Glutamatergic neuron (in vitro differentiated cells): ENCODE measurements around the gene MAPK8. TPM values are rescaled to one million over a fixed set of nuclear protein-coding genes. Genes with fewer than 3 reads are reported as not detected.
A peak's percentile ranks its signal among the peaks of the same experiment; 100 is the strongest.

Experiments
- DNase-seq: peaks from one replicate; pipeline ENCODE4 v3.0.0; 2022
- H3K27ac Mint-ChIP-seq: one replicate; pipeline ENCODE4 v1.8.0; 2020; ENCODE audit warnings: mild to moderate bottlenecking, mixed read lengths, inconsistent platforms; ENCODE audit not compliant: unreplicated experiment
- H3K27me3 Mint-ChIP-seq: one replicate; pipeline ENCODE4 v1.8.0; 2020; ENCODE audit warnings: mild to moderate bottlenecking, moderate library complexity, mixed read lengths, inconsistent platforms; ENCODE audit not compliant: unreplicated experiment
- H3K36me3 Mint-ChIP-seq: one replicate; pipeline ENCODE4 v1.8.0; 2020; ENCODE audit warnings: mild to moderate bottlenecking, mixed read lengths, inconsistent platforms; ENCODE audit not compliant: unreplicated experiment
- H3K4me1 Mint-ChIP-seq: one replicate; pipeline ENCODE4 v1.8.0; 2020; ENCODE audit warnings: mild to moderate bottlenecking, low read depth, mixed read lengths, inconsistent platforms; ENCODE audit not compliant: unreplicated experiment
- H3K4me3 Mint-ChIP-seq: one replicate; pipeline ENCODE4 v1.8.0; 2020; ENCODE audit warnings: mild to moderate bottlenecking, mixed read lengths, inconsistent platforms; ENCODE audit not compliant: unreplicated experiment
- H3K9me3 Mint-ChIP-seq: one replicate; pipeline ENCODE4 v1.8.0; 2020; ENCODE audit warnings: mild to moderate bottlenecking, moderate library complexity, mixed read lengths, inconsistent platforms; ENCODE audit not compliant: unreplicated experiment
- long read RNA-seq: library from polyadenylated mRNA; unstranded; transcript quantifications from one replicate; pipeline ENCODE4 v2.0.0, GENCODE V29; 2020; ENCODE audit not compliant: unreplicated experiment
- total RNA-seq: library from RNA; stranded (reverse); fragmentation: NEBNext Ultra II Directional; extraction: Animal tissue kit (Norgen Biotek cat#: 25700); gene quantifications from one replicate; pipeline ENCODE4 v1.2.1, GENCODE V29; 2021; ENCODE audit not compliant: unreplicated experiment
- TF ChIP-seq, protein P1 (sequence below): fragments of 200-600 bp; sonication (generic); IDR thresholded peaks from one replicate; pipeline ENCODE4 v1.5.0; 2021; ENCODE audit not compliant: partially characterized antibody, unreplicated experiment

MAPK8 gene
- 317 TPM for total RNA-seq
- long read RNA-seq, partial matches to known transcripts = 0 of 6 reads
- long read RNA-seq, other reads (novel, unspliced or antisense) = 6 of 6 reads

DNA sequence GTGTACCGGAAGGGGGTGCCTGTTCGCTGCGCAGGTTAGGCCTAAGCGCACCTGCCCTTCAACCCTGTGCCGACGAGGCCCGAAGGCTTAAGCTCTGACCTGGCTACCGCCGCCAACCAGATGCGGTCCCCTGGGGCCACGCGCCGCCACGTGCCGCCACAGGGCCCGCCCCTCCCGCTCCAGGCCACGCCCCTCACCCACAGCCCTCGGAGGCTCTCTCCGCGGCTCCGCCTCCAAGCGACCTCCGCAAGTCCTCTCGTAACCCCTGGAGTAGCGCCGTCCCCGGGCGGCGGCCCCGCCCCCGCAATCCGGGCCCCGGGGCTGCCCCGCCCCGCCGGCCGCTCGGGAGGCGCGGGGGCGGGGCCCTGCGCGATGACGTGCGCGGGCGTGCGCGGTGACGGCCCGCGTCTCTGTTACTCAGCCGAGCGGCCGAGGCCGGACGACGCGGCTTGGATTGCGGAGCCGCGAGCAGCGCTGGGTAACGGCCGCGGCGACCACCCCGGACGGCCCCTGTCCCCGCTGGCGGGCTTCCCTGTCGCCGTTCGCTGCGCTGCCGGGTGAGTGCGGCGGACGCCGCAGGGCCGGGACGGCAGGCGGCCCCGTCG, at the start of gene MAPK8:
Gene MAPK8 (plus strand): TSS at position 413 of the 605 bp plus-strand sequence. CDS start 94,984 bp downstream, outside the sequence.
- Mint-ChIP-seq H3K27ac (peak within 1 kb of the TSS; percentile 98), H3K4me1 (peaks cover 6% of the 10 kb centered on the region), H3K9me3 (peaks cover 18% of the 10 kb centered on the region), H3K36me3 (peaks cover 5% of the 10 kb centered on the region), H3K27me3 (peaks cover 11% of the 10 kb centered on the region), H3K4me3 (peak within 1 kb of the TSS; percentile 95)
- peak; percentile 96 for DNase-seq
- TF ChIP-seq, protein P1, sequence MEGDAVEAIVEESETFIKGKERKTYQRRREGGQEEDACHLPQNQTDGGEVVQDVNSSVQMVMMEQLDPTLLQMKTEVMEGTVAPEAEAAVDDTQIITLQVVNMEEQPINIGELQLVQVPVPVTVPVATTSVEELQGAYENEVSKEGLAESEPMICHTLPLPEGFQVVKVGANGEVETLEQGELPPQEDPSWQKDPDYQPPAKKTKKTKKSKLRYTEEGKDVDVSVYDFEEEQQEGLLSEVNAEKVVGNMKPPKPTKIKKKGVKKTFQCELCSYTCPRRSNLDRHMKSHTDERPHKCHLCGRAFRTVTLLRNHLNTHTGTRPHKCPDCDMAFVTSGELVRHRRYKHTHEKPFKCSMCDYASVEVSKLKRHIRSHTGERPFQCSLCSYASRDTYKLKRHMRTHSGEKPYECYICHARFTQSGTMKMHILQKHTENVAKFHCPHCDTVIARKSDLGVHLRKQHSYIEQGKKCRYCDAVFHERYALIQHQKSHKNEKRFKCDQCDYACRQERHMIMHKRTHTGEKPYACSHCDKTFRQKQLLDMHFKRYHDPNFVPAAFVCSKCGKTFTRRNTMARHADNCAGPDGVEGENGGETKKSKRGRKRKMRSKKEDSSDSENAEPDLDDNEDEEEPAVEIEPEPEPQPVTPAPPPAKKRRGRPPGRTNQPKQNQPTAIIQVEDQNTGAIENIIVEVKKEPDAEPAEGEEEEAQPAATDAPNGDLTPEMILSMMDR = no peak

DNA sequence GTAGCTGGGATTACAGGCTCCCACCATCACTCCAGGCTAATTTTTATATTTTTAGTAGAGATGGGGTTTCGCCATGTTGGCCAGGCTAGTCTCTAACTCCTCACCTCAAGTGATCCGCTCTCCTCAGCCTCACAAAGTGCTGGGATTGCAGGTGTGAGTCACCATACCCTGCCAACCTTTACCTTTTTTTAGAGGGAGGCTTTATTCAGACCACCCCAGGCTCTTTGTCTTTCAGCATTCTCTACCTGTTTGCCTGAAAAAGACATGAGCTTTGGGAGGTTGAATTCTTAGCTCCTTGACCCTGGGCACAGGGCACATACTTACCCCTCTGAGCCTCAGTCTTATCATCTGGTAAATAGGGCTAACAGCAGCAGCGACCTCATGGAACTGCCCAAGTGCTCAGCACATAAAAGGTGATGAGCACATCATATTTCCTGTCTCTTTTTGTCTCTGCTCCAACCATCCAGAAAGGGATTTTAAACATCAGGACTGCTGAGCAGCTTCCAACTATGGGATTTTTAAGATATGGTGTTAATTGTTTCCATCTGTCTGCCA, 49.0 kb upstream of the MAPK8 start:
- DNase-seq = no peak
- no peak overlapping the region for H3K4me3 Mint-ChIP-seq
- no peak overlapping the region for H3K27ac Mint-ChIP-seq
- H3K4me1 Mint-ChIP-seq = peaks cover 13% of the 10 kb centered on the region
- no peaks in the 10 kb centered on the region for H3K27me3 Mint-ChIP-seq
- no peaks in the 10 kb centered on the region for H3K36me3 Mint-ChIP-seq
- TF ChIP-seq, protein P1 = no peak
- peaks cover 5% of the 10 kb centered on the region for H3K9me3 Mint-ChIP-seq

DNA sequence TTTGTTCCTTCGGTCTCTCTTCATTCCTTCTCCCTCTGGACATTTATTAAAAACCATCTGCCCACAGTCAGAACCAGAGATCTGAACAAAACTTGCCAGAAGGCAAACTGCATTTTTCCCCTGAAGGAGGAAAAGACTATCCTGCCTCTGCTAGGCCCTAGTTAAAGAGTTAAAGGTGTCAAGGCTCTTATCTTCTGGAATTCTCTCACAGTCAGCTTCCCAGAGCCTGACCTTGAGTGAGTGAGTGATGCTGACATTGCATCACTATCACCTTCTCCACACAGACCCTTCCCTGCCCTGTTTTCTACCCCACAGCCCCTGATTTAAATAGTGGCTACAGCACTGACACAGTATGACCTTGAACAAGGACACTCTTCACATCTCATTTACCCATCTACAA, 48.4 kb upstream of the MAPK8 start:
- Mint-ChIP-seq H3K4me3 (peak overlapping the region; percentile 13), H3K27me3 (no peaks in the 10 kb centered on the region), H3K27ac (no peak overlapping the region), H3K9me3 (peaks cover 5% of the 10 kb centered on the region), H3K36me3 (no peaks in the 10 kb centered on the region), H3K4me1 (peaks cover 13% of the 10 kb centered on the region)
- DNase-seq = no peak
- TF ChIP-seq, protein P1 = no peak

DNA sequence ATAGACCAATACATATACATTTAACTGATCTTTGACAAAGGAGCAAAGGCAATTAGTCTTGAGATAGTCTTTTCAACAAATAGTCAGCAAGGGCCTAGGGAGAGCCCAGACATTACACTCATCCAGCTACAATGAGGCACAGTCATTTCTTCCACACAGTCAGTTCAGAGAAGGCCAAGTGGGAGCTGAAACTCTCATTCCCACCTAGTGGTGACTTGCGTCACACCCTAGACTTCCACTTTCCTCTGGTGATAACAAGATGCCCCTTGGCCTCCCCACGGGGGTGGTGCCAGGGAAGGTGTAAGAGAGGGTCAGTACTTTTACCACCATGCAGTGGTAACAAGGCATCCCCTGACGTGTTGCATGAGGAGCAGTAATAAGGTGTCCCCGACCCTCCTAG, 39.9 kb upstream of the MAPK8 start:
- DNase-seq = no peak
- Mint-ChIP-seq H3K4me3 (no peak overlapping the region), H3K27me3 (peaks cover 2% of the 10 kb centered on the region), H3K4me1 (peaks cover 6% of the 10 kb centered on the region), H3K36me3 (peaks cover 5% of the 10 kb centered on the region), H3K9me3 (peaks cover 1% of the 10 kb centered on the region), H3K27ac (no peak overlapping the region)
- TF ChIP-seq, protein P1 = no peak
